ENCODE measurements around the gene BANF1.

The BANF1 gene

GRCh38 chr11:66001942-66002647, at the start of gene BANF1, which contains the start of gene EIF1AD:
TSS of gene BANF1 (plus strand) at chr11:66002503. CDS start at chr11:66003251, 748 bp downstream.
TSS of gene EIF1AD (minus strand) at chr11:66002157. CDS start at chr11:66000389, 1,768 bp downstream.
- peak; percentile 95 for DNase-seq (ENCODE audit: low spot score)

GRCh38 chr11:65953471-65953870, 48.8 kb upstream of the BANF1 start:
- DNase-seq (ENCODE audit: low spot score), result no peak

- no peak for DNase-seq (ENCODE audit: low spot score)
Observed at GRCh38 chr11:65954771-65955170, 47.5 kb upstream of the BANF1 start.

GRCh38 chr11:65958291-65958690, 44.0 kb upstream of the BANF1 start:
- DNase-seq (ENCODE audit: low spot score), result no peak

GRCh38 chr11:65958774-65959420, 43.4 kb upstream of the BANF1 start:
- no peak for DNase-seq (ENCODE audit: low spot score)

- DNase-seq (ENCODE audit: low spot score), result no peak
Observed at GRCh38 chr11:65960824-65961266, 41.5 kb upstream of the BANF1 start.

GRCh38 chr11:65961267-65962140, 40.8 kb upstream of the BANF1 start, which contains the start of gene SART1:
TSS of gene SART1 (plus strand) at chr11:65961734. CDS start at chr11:65961781, 47 bp downstream.
- peak; percentile 99 for DNase-seq (ENCODE audit: low spot score)

- no peak for DNase-seq (ENCODE audit: low spot score)
Observed at GRCh38 chr11:65962141-65962564, 40.1 kb upstream of the BANF1 start.

GRCh38 chr11:65964906-65965305, 37.4 kb upstream of the BANF1 start:
- no peak for DNase-seq (ENCODE audit: low spot score)

- DNase-seq (ENCODE audit: low spot score), result no peak
Observed at GRCh38 chr11:65965986-65966762, 36.1 kb upstream of the BANF1 start.

- DNase-seq (ENCODE audit: low spot score), result no peak
Observed at GRCh38 chr11:65967329-65967934, 34.9 kb upstream of the BANF1 start.

GRCh38 chr11:65968600-65969482, 33.5 kb upstream of the BANF1 start:
- no peak for DNase-seq (ENCODE audit: low spot score)

- DNase-seq (ENCODE audit: low spot score), result no peak
Observed at GRCh38 chr11:65972116-65972515, 30.2 kb upstream of the BANF1 start.

- no peak for DNase-seq (ENCODE audit: low spot score)
Observed at GRCh38 chr11:65973439-65974110, 28.7 kb upstream of the BANF1 start.

- DNase-seq (ENCODE audit: low spot score), result no peak
Observed at GRCh38 chr11:65975771-65976170, 26.5 kb upstream of the BANF1 start.

GRCh38 chr11:65976216-65977176, 25.8 kb upstream of the BANF1 start:
- no peak for DNase-seq (ENCODE audit: low spot score)

GRCh38 chr11:65977621-65978390, 24.5 kb upstream of the BANF1 start:
- DNase-seq (ENCODE audit: low spot score), result no peak

Measured in GM03348 (cell line).